Cardiac fibroblast (primary cell): ENCODE data around the gene CPSF6.

Experiments used
- DNase-seq, 2 donors: peaks; one replicate each; pipeline versions ENCODE4 v3.0.0 to v3.0.0-alpha.2; 2010; ENCODE audit warnings: low read depth in 2 of 2
- H3K4me3 ChIP-seq, 2 donors: replicated peaks in 1 of 2; 1 replicate in 1 of 2; 2 replicates in 1 of 2; pipeline ENCODE4 v1.5.1; 2011; ENCODE audit warnings: low read depth in 2 of 2, low read length in 2 of 2, mild to moderate bottlenecking in 2 of 2, moderate library complexity in 1 of 2
- CTCF ChIP-seq: IDR thresholded peaks from one replicate; pipeline ENCODE4 v1.5.1; 2011; ENCODE audit warnings: low read depth, mild to moderate bottlenecking, low read length, inconsistent platforms

CPSF6 gene

GRCh38 chr12:69321351-69321750 is 82.0 kb downstream of the CPSF6 start:
- no peak overlapping the region for H3K4me3 ChIP-seq
- no peak for DNase-seq
- TF ChIP-seq CTCF: no peak
